ENCODE measurements around the gene SPANXN4.

The SPANXN4 gene, protein sequence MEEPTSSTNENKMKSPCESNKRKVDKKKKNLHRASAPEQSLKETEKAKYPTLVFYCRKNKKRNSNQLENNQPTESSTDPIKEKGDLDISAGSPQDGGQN

DNA sequence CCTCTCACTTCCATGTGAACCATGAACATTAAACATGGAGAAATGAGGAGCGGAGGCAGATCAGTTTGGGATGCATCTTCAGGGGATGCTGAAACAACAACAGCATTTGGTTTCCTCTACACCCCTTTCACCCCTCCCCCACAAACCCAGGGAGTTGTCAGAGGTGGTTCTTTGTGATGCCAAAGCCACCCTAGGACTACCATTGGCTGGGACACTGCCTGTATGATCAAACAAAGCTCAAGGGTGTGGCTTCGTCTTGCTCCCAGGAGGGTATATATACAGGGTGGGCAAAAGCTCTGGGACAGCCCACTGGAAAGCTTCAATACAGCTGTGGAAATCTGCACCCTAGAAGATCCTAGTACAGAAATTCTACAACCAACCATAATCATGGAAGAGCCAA, at the start of gene SPANXN4:
SPANXN4 (plus strand) TSS at position 301 of the 400 bp plus-strand sequence; CDS start at position 388, 87 bp downstream.
- no peak for DNase-seq

DNA sequence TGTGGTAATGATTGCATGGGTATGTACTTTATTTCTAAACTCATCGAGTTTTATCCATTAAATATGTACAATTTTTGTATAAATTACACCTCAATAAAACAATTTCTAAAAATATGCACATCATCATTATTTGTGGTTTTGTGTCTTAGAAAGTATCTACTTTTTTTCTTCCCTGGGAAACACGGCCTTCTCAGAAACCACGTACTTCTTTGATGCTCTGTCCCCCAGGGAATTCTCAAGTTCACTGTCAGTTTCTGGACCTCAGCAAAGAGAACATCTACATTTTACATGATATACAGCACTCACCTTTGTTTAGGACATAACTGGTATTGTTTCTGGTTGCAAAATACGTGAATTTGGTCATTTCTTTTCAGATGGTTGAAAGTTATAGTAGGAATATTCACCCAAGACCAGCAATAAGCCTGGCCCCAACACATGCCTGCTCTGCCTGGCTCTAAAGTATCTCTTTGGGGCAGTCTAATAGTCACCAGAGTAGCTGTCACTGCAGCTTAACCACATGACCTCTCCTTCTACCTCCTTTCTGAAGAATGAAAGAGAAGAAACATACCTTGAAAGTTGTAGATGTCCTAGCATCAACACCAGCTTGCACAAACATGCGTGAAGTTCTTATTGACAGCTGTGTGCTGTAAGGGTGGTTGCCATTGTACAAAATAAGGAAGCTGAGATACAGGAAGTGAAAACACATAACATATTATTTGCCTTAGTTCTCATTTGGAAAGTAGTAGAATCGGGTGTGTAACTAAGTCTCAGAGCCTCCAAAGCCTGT, 48.4 kb upstream of the SPANXN4 start:
- no peak for DNase-seq

DNA sequence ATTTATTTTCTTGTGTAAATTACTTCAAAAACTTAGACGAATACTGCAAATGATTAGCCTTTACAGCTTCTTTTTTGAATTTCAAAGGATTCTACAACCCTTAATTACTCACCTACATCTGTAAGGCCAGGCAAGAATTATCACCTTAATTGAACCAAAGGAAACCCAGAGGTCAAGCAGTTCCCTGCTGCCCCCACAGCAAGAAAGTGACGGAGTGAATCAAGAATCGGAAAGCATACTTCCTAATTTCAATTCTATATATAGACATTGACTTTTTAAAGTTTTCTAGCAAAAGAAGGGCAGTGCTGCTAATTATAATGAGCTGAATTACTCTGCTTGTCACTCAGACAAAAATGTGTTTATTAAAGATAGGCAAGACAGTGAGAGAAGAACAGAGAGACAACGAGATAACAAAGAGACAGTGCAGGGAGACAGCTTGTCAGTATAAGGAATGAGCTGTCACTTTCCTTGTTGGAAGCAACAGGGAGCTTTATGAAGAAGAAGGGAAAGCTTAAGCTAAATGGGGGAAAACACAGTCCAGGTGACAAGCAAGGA, 47.5 kb upstream of the SPANXN4 start:
- DNase-seq: no peak

GRCh38 chrX:142982679-142983078, 43.0 kb upstream of the SPANXN4 start:
- no peak for DNase-seq

- no peak for DNase-seq
These were observed 30.7 kb upstream of the SPANXN4 start for GRCh38 chrX:142994988-142995387.

- DNase-seq: no peak
These were observed 27.1 kb upstream of the SPANXN4 start for GRCh38 chrX:142998447-142999198.

DNA sequence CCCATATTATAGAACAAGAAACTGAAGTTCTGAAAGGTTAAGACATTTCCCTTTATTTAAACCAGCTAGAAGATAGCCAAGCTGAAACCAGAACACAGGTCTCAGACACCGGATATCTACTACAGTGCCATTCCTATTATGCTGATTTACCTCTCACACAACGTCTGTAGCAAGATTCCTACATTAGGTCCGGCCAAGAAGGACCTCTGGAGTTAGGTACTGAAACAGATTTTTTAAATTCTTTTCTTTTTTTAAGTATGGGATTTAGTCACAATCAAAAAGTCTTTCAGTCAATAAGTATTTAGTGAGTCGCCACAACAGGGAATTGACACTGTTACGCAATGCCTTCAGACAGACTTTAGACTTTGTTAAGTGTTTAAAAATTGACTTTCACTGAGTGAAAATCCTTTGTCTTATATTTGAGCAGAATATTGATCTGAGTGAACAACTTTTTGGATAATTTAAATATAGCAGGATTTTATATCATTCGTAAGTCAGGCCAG, 26.5 kb upstream of the SPANXN4 start:
- no peak for DNase-seq

GRCh38 chrX:143002206-143002605, 23.5 kb upstream of the SPANXN4 start:
- no peak for DNase-seq

DNA sequence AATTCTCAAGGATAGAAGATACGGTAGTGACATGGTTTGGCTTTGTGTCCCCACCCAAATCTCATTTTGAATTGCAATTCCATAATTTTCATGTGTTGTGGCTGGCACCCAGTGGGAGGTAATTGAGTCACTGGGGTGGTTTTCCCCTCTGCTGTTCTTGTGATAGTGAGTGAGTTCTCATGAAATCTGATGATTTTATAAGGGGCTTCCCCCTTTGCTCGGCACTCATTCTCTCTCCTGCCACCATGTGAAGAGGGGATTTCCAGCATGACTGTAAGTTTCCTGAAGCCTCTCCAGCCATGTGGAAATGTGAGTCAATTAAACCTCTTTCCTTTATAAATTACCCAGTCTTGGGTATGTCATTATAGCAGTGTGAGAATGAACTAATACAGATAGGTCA, 8.5 kb upstream of the SPANXN4 start:
- DNase-seq: no peak

- DNase-seq: no peak
These were observed 1.5 kb downstream of the SPANXN4 start for GRCh38 chrX:143027275-143027674.

- DNase-seq: no peak
These were observed 21.8 kb downstream of the SPANXN4 start for GRCh38 chrX:143047511-143047910.

DNA sequence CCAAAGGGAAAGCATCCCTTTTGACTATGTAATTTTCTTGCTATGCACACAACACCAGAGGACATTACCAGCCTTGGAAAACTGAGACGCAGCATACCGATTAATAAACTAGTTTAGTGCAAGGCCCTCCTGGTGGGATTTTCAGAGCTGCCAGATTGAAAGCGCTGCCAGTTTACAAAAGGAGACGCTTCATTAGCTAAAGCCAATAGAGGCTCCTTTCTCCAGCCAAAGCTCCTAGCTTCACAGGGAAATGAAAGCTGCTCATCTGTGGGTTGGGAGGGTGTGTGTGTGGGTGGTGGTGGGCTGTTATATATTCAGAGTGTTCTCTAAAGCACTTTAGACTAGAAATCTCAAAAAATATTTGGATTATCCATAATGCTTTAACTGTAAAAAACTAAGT, 32.4 kb downstream of the SPANXN4 start:
- DNase-seq: peak in 4 of 56 donors; percentile 0 to 2 (median 0)

GRCh38 chrX:143081231-143081630, 55.5 kb downstream of the SPANXN4 start:
- no peak for DNase-seq

- DNase-seq: no peak
These were observed 56.8 kb downstream of the SPANXN4 start for GRCh38 chrX:143082537-143082936.
